Keratinocyte (primary cell): ENCODE data around the gene NUFIP2. TPM values are rescaled to one million over a fixed set of nuclear protein-coding genes. Genes with fewer than 3 reads are reported as not detected.
"Not testable (repeated sequence)": the region's sequence is repeated elsewhere in the genome, so short reads cannot be mapped to it uniquely, and the experiment has no call there.

Experiments
- DNase-seq: peaks from one replicate; pipeline ENCODE4 v3.0.0-alpha.2; 2011; ENCODE audit warnings: low read depth, missing footprints, low spot score
- FAIRE-seq: peaks from 2 replicates; lab custom pipeline; 2011; peaks lifted over from hg19 to GRCh38; lab: Jason Lieb, UNC
- H2AFZ ChIP-seq: 2 replicates; pipeline ENCODE4 v1.6.0; 2012; ENCODE audit warnings: low read length, control low read depth, inconsistent platforms; ENCODE audit not compliant: control insufficient read depth
- H3K27ac ChIP-seq: 2 replicates; pipeline ENCODE4 v1.5.1; 2011; ENCODE audit warnings: low read length; ENCODE audit not compliant: control insufficient read depth, insufficient read depth
- H3K27me3 ChIP-seq: 3 replicates; pipeline ENCODE4 v1.6.0; 2011; ENCODE audit warnings: low read length; ENCODE audit not compliant: control insufficient read depth, insufficient read depth; ENCODE audit errors: extremely low read depth
- H3K36me3 ChIP-seq, 2 experiments: 2 replicates in 1 of 2; 3 replicates in 1 of 2; pipeline ENCODE4 v1.5.1; 2011; ENCODE audit warnings: low read length in 2 of 2, mild to moderate bottlenecking in 1 of 2; ENCODE audit not compliant: control insufficient read depth in 2 of 2, insufficient read depth in 2 of 2; ENCODE audit errors: extremely low read depth in 1 of 2
- H3K4me1 ChIP-seq: 3 replicates; pipeline ENCODE4 v1.5.1; 2011; ENCODE audit warnings: low read length; ENCODE audit not compliant: control insufficient read depth, insufficient read depth; ENCODE audit errors: extremely low read depth
- H3K4me2 ChIP-seq: 3 replicates; pipeline ENCODE4 v1.6.0; 2011; ENCODE audit warnings: low read depth, low read length; ENCODE audit not compliant: control insufficient read depth, insufficient read depth; ENCODE audit errors: extremely low read depth
- H3K4me3 ChIP-seq, 3 experiments: fragments of 200-600 bp in 1 of 3; sonication (generic) in 1 of 3; 2 replicates in 2 of 3; 3 replicates in 1 of 3; pipeline ENCODE4 v1.5.1; 2011 to 2016; ENCODE audit warnings: low read length in 3 of 3, mild to moderate bottlenecking in 3 of 3, control low read depth in 2 of 3, inconsistent platforms in 1 of 3, low read depth in 1 of 3, mixed read lengths in 1 of 3, mixed run types in 1 of 3, moderate library complexity in 1 of 3; ENCODE audit not compliant: control insufficient read depth in 2 of 3, insufficient read depth in 2 of 3; ENCODE audit errors: extremely low read depth in 1 of 3
- H3K79me2 ChIP-seq: 2 replicates; pipeline ENCODE4 v1.6.0; 2012; ENCODE audit warnings: low read length; ENCODE audit not compliant: control insufficient read depth, insufficient read depth
- H3K9ac ChIP-seq: 3 replicates; pipeline ENCODE4 v1.6.0; 2011; ENCODE audit warnings: low read length; ENCODE audit not compliant: control insufficient read depth, insufficient read depth; ENCODE audit errors: extremely low read depth
- H3K9me1 ChIP-seq: 3 replicates; pipeline ENCODE4 v1.6.0; 2011; ENCODE audit warnings: low read length; ENCODE audit not compliant: control insufficient read depth, insufficient read depth; ENCODE audit errors: extremely low read depth
- H3K9me3 ChIP-seq: 2 replicates; pipeline ENCODE4 v1.5.1; 2012; ENCODE audit warnings: low read depth, low read length; ENCODE audit not compliant: control insufficient read depth
- H4K20me1 ChIP-seq: 3 replicates; pipeline ENCODE4 v1.6.0; 2011; ENCODE audit warnings: low read length; ENCODE audit not compliant: control insufficient read depth, insufficient read depth; ENCODE audit errors: extremely low read depth
- CTCF ChIP-seq, 3 experiments: IDR thresholded peaks in 1 of 3; conservative IDR thresholded peaks in 1 of 3; optimal IDR thresholded peaks in 1 of 3; 2 replicates in 2 of 3; 3 replicates in 1 of 3; pipeline versions ENCODE3 to v1.5.1; 2011; ENCODE audit warnings: low read length in 3 of 3, mild to moderate bottlenecking in 3 of 3, moderate library complexity in 2 of 3, control low read depth in 1 of 3, inconsistent platforms in 1 of 3; ENCODE audit not compliant: insufficient read depth in 2 of 3; ENCODE audit errors: extremely low read depth in 1 of 3
- EZH2 ChIP-seq: IDR thresholded peaks from one replicate; pipeline ENCODE4 v1.6.1; 2012; ENCODE audit warnings: inconsistent platforms, mild to moderate bottlenecking, low read length, moderate library complexity
- dilution Hi-C: fragments of 300-500 bp; cut with MboI; formaldehyde crosslinking; loops from one replicate; pipeline ENCODE4 v1.7.0; 2020; ENCODE audit warnings: low sequenced_read_pairs; ENCODE audit not compliant: extremely low pct_ligation_motif_present
- polyA plus RNA-seq, 5 experiments: library from polyadenylated mRNA; depleted of rRNA in 3 of 5; stranded (reverse) in 3 of 5; stranded (forward) in 1 of 5; unstranded in 1 of 5; fragments of >200 nt; gene quantifications; 1 replicate in 1 of 5; 2 replicates in 3 of 5; 3 replicates in 1 of 5; pipeline versions ENCODE4 v1.2.1 to v1.2.3, GENCODE V29; 2011 to 2012; ENCODE audit warnings: missing spikeins in 2 of 5, low read depth in 1 of 5, low replicate concordance in 1 of 5

Gene NUFIP2
- polyA plus RNA-seq, 1 donor (not counting 4 experiments of a cell fraction or from before 2014, with no cell fraction given) = 22.0 TPM

DNA sequence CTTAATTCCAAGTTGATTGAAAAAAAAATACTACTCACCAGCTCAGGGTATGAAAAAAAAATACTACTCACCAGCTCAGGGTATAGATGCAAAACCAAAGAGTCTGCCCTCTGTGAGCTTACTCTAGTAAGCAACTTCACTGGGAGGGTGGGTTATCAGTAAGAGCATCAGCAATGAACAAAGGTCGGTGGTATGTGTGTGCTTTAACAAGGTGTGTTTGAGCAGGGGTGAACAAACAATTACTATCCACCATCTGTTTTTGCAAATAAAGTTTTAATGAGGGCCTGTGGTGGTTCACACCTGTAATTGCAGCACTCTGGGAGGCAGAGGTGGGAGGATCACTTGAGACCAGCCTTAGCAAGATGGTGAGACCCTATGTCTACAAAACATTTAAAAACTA is 20.0 kb downstream of the NUFIP2 start:
- no peak for TF ChIP-seq CTCF (optimal IDR thresholded peaks at IDR 0.05 in 1 of 3, IDR thresholded peaks at IDR 0.05 in 1 of 3, conservative IDR thresholded peaks at IDR 0.05 in 1 of 3; ENCODE audit: extremely low read depth in 1 of 3, insufficient read depth in 2 of 3, low read length in 3 of 3)
- TF ChIP-seq EZH2 = no peak
- Histone ChIP-seq H3K27me3 (no peaks in the 10 kb centered on the region), H3K4me3 (no peak overlapping the region), H3K79me2 (peaks cover 89% of the 10 kb centered on the region), H3K9ac (no peak overlapping the region), H2AFZ (no peak overlapping the region), H3K9me1 (no peaks in the 10 kb centered on the region), H3K27ac (no peak overlapping the region), H3K4me1 (no peaks in the 10 kb centered on the region), H3K36me3 (peaks cover 12 to 33% of the 10 kb centered on the region in 2 experiments), H3K4me2 (no peak overlapping the region), H4K20me1 (peaks cover 29% of the 10 kb centered on the region), H3K9me3 (no peaks in the 10 kb centered on the region)
- DNase-seq = no peak
- dilution Hi-C loops = no loop called here
- FAIRE-seq = no peak

GRCh38 chr17:29271980-29272379 is 22.0 kb downstream of the NUFIP2 start:
- H2AFZ ChIP-seq, H3K27ac ChIP-seq, H3K9me1 ChIP-seq, H3K9ac ChIP-seq, H3K4me2 ChIP-seq, FAIRE-seq, H3K9me3 ChIP-seq, H3K4me3 ChIP-seq, H3K4me1 ChIP-seq, DNase-seq, dilution Hi-C loops, H3K27me3 ChIP-seq: not testable (repeated sequence)
- Histone ChIP-seq H3K79me2 (peaks cover 80% of the 10 kb centered on the region), H3K36me3 (peaks cover 16 to 33% of the 10 kb centered on the region in 2 experiments), H4K20me1 (peaks cover 18% of the 10 kb centered on the region)

DNA sequence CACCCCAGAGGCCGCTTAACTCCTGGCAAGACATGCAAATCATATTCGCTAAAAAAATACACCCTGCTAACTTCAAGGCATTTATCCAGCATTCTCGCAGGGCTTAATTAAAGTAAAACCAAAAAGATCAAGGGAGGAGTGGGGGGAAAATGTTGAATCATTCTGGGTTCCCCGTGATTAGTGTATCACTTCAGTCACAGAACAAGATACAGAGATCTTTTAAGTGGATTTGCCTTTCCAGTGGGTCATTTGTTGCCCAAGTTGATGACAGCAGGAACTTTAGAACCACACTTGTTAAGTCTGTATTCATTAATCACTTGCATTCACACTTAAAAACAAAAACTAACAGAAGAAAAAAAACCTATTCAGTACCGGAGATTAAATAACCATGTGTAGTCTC is 30.0 kb downstream of the NUFIP2 start:
- Histone ChIP-seq H3K27me3 (no peaks in the 10 kb centered on the region), H3K79me2 (peaks cover 45% of the 10 kb centered on the region), H3K4me2 (no peak overlapping the region), H3K9me1 (peaks cover 2% of the 10 kb centered on the region), H3K9me3 (no peaks in the 10 kb centered on the region), H3K27ac (no peak overlapping the region), H3K4me3 (no peak overlapping the region), H4K20me1 (no peaks in the 10 kb centered on the region), H3K9ac (no peak overlapping the region), H3K4me1 (no peaks in the 10 kb centered on the region), H2AFZ (no peak overlapping the region), H3K36me3 (peaks cover 23 to 33% of the 10 kb centered on the region in 2 experiments)
- dilution Hi-C loops = no loop called here
- FAIRE-seq (no peak), DNase-seq (no peak)
- TF ChIP-seq CTCF (optimal IDR thresholded peaks at IDR 0.05 in 1 of 3, IDR thresholded peaks at IDR 0.05 in 1 of 3, conservative IDR thresholded peaks at IDR 0.05 in 1 of 3; ENCODE audit: extremely low read depth in 1 of 3, insufficient read depth in 2 of 3, low read length in 3 of 3) (no peak), EZH2 (no peak)
